H9 (cell line): ENCODE measurements around the gene ADSL. TPM values are rescaled to one million over a fixed set of nuclear protein-coding genes. Genes with fewer than 3 reads are reported as not detected.
A peak's percentile ranks its signal among the peaks of the same experiment; 100 is the strongest.

Source experiments
- DNase-seq: peaks from one replicate; pipeline ENCODE4 v3.0.0-alpha.2; 2017
- H2AFZ ChIP-seq: one replicate; pipeline ENCODE4 v1.6.1; 2013; ENCODE audit warnings: mild to moderate bottlenecking, low read length, control low read depth, moderate library complexity
- H2AK5ac ChIP-seq: 2 replicates; pipeline ENCODE4 v1.6.1; 2013; ENCODE audit warnings: low read length, control low read depth, mixed read lengths; ENCODE audit not compliant: insufficient read length
- H2BK120ac ChIP-seq: one replicate; pipeline ENCODE4 v1.6.1; 2013; ENCODE audit warnings: low read depth, mild to moderate bottlenecking, low read length, control low read depth, inconsistent platforms; ENCODE audit not compliant: poor library complexity, severe bottlenecking
- H2BK12ac ChIP-seq: 2 replicates; pipeline ENCODE4 v1.6.1; 2013; ENCODE audit warnings: low read length, control low read depth, mixed read lengths, low read depth; ENCODE audit not compliant: insufficient read length
- H2BK15ac ChIP-seq: 2 replicates; pipeline ENCODE4 v1.6.1; 2013; ENCODE audit warnings: low read depth, low read length, control low read depth
- H2BK20ac ChIP-seq: one replicate; pipeline ENCODE4 v1.6.1; 2013; ENCODE audit warnings: low read depth, mild to moderate bottlenecking, low read length, control low read depth, inconsistent platforms; ENCODE audit not compliant: poor library complexity, severe bottlenecking
- H2BK5ac ChIP-seq: 2 replicates; pipeline ENCODE4 v1.6.1; 2013; ENCODE audit warnings: low read length, control low read depth, mixed read lengths; ENCODE audit not compliant: insufficient read length
- H3K14ac ChIP-seq: 2 replicates; pipeline ENCODE4 v1.6.1; 2013; ENCODE audit warnings: low read length, control low read depth; ENCODE audit not compliant: insufficient read depth
- H3K18ac ChIP-seq: 2 replicates; pipeline ENCODE4 v1.6.1; 2013; ENCODE audit warnings: low read depth, mild to moderate bottlenecking, mixed read lengths, low read length, control low read depth; ENCODE audit not compliant: insufficient read length
- H3K23ac ChIP-seq: 2 replicates; pipeline ENCODE4 v1.6.1; 2013; ENCODE audit warnings: low read length, control low read depth, mixed read lengths, low read depth; ENCODE audit not compliant: insufficient read length
- H3K23me2 ChIP-seq: 2 replicates; pipeline ENCODE4 v1.6.1; 2013; ENCODE audit warnings: low read depth, mild to moderate bottlenecking, mixed read lengths, low read length, control low read depth; ENCODE audit not compliant: insufficient read length, poor library complexity, severe bottlenecking
- H3K27ac ChIP-seq: 2 replicates; pipeline ENCODE4 v1.5.1; 2013; ENCODE audit warnings: low read length, control low read depth, mixed read lengths, low read depth; ENCODE audit not compliant: insufficient read length
- H3K27me3 ChIP-seq: 2 replicates; pipeline ENCODE4 v1.6.1; 2013; ENCODE audit warnings: low read length, control low read depth, inconsistent platforms; ENCODE audit not compliant: insufficient read depth
- H3K4ac ChIP-seq: 2 replicates; pipeline ENCODE4 v1.6.1; 2013; ENCODE audit warnings: low read depth, mild to moderate bottlenecking, control low read depth, inconsistent platforms, low read length, moderate library complexity
- H3K4me1 ChIP-seq: 2 replicates; pipeline ENCODE4 v1.6.1; 2013; ENCODE audit warnings: low read length, control low read depth, inconsistent platforms; ENCODE audit not compliant: insufficient read depth
- H3K4me2 ChIP-seq: 2 replicates; pipeline ENCODE4 v1.6.1; 2013; ENCODE audit warnings: low read length, control low read depth, mixed read lengths; ENCODE audit not compliant: insufficient read length, insufficient read depth
- H3K56ac ChIP-seq: 2 replicates; pipeline ENCODE4 v1.6.1; 2013; ENCODE audit warnings: low read depth, mild to moderate bottlenecking, mixed read lengths, low read length, control low read depth; ENCODE audit not compliant: insufficient read length
- H3K79me1 ChIP-seq: 2 replicates; pipeline ENCODE4 v1.6.1; 2013; ENCODE audit warnings: low read depth, mild to moderate bottlenecking, moderate library complexity, low read length, control low read depth, inconsistent platforms; ENCODE audit not compliant: insufficient read depth, poor library complexity, severe bottlenecking
- H3K79me2 ChIP-seq: 2 replicates; pipeline ENCODE4 v1.6.1; 2013; ENCODE audit warnings: low read length, control low read depth, inconsistent platforms; ENCODE audit not compliant: insufficient read depth
- H3K9ac ChIP-seq: 2 replicates; pipeline ENCODE4 v1.6.1; 2013; ENCODE audit warnings: low read length, control low read depth, mixed read lengths; ENCODE audit not compliant: insufficient read length; ENCODE audit errors: extremely low read depth
- H3K9me3 ChIP-seq: one replicate; pipeline ENCODE4 v1.6.1; 2013; ENCODE audit warnings: low read depth, low read length, inconsistent platforms; ENCODE audit not compliant: control insufficient read depth
- H3T11ph ChIP-seq: one replicate; pipeline ENCODE4 v1.6.1; 2013; ENCODE audit warnings: mild to moderate bottlenecking, low read length, control low read depth, inconsistent platforms
- H4K20me1 ChIP-seq: one replicate; pipeline ENCODE4 v1.6.1; 2013; ENCODE audit not compliant: control insufficient read depth, insufficient read length, insufficient read depth
- H4K5ac ChIP-seq: 2 replicates; pipeline ENCODE4 v1.6.1; 2013; ENCODE audit warnings: low read depth, mild to moderate bottlenecking, mixed read lengths, low read length, control low read depth; ENCODE audit not compliant: insufficient read length
- H4K8ac ChIP-seq: replicated peaks from 2 replicates; pipeline ENCODE4 v1.6.1; 2013; ENCODE audit warnings: low read length, control low read depth, mixed read lengths, low read depth; ENCODE audit not compliant: insufficient read length
- H4K91ac ChIP-seq: 2 replicates; pipeline ENCODE4 v1.6.1; 2013; ENCODE audit warnings: low read depth, mild to moderate bottlenecking, moderate library complexity, mixed read lengths, low read length, control low read depth; ENCODE audit not compliant: insufficient read length
- H3K27ac Mint-ChIP-seq, 3 experiments: 2 replicates in 2 of 3; 3 replicates in 1 of 3; pipeline ENCODE4 v1.8.0; 2020 to 2021; ENCODE audit warnings: mixed read lengths in 3 of 3, mild to moderate bottlenecking in 1 of 3, moderate library complexity in 1 of 3
- H3K27me3 Mint-ChIP-seq: 2 replicates; pipeline ENCODE4 v1.8.0; 2021; ENCODE audit warnings: low read depth, mild to moderate bottlenecking, moderate library complexity, mixed read lengths
- H3K36me3 Mint-ChIP-seq, 3 experiments: 2 replicates in 2 of 3; 3 replicates in 1 of 3; pipeline ENCODE4 v1.8.0; 2020 to 2021; ENCODE audit warnings: low read depth in 3 of 3, mixed read lengths in 3 of 3; ENCODE audit not compliant: insufficient read depth in 1 of 3
- H3K4me1 Mint-ChIP-seq, 2 experiments: 2 replicates each; pipeline ENCODE4 v1.8.0; 2020; ENCODE audit warnings: mixed read lengths in 2 of 2
- H3K4me3 Mint-ChIP-seq, 2 experiments: 2 replicates in 1 of 2; 3 replicates in 1 of 2; pipeline ENCODE4 v1.8.0; 2020 to 2021; ENCODE audit warnings: mild to moderate bottlenecking in 2 of 2, mixed read lengths in 2 of 2, moderate library complexity in 1 of 2
- H3K9me3 Mint-ChIP-seq, 2 experiments: 2 replicates in 1 of 2; 3 replicates in 1 of 2; pipeline ENCODE4 v1.8.0; 2020; ENCODE audit warnings: mild to moderate bottlenecking in 2 of 2, mixed read lengths in 2 of 2, moderate library complexity in 1 of 2
- CTCF ChIP-seq: fragments of 200-600 bp; sonication (generic); conservative IDR thresholded peaks from 3 replicates; pipeline ENCODE4 v1.8.0; 2021; ENCODE audit warnings: antibody characterized with exemption, mild to moderate bottlenecking
- WGBS: extraction: QIAGEN DNeasy Blood & Tissue Kit; methylation state at CpG from one replicate; pipeline ENCODE4 v1.1.7; 2013; ENCODE audit warnings: missing lambda C conversion rate, low lambda C conversion rate, mixed read lengths; ENCODE audit not compliant: insufficient read length; ENCODE audit errors: extremely low coverage; 5-methylcytosine and 5-hydroxymethylcytosine counted together
- total RNA-seq: library from RNA; stranded (reverse); gene quantifications from 2 replicates; pipeline ENCODE4 v1.2.1, GENCODE V29; 2021

Gene ADSL
- total RNA-seq, 1 experiment from 2014 or later, result 175 TPM

GRCh38 chr22:40415531-40416266 is 69.4 kb downstream of the ADSL start:
- Histone ChIP-seq H3K27me3 (no peaks in the 10 kb centered on the region), H2BK15ac (no peak overlapping the region), H3K4me2 (no peak overlapping the region), H3K9me3 (no peaks in the 10 kb centered on the region), H3K4ac (no peak overlapping the region), H4K20me1 (no peaks in the 10 kb centered on the region), H3K23ac (no peak overlapping the region), H4K91ac (no peak overlapping the region), H3K9ac (no peak overlapping the region), H2BK120ac (no peak overlapping the region), H3K79me2 (no peaks in the 10 kb centered on the region), H2AK5ac (no peak overlapping the region), H3K79me1 (no peaks in the 10 kb centered on the region), H2BK12ac (no peak overlapping the region), H3K56ac (no peak overlapping the region), H3K27ac (no peak overlapping the region), H3K23me2 (no peaks in the 10 kb centered on the region), H2AFZ (no peak overlapping the region), H3K4me1 (no peaks in the 10 kb centered on the region), H2BK20ac (no peak overlapping the region), H3K18ac (no peak overlapping the region), H3T11ph (no peak overlapping the region), H3K14ac (no peak overlapping the region), H4K5ac (no peak overlapping the region), H2BK5ac (no peak overlapping the region), H4K8ac (no peak overlapping the region)
- H3K4me3 Mint-ChIP-seq, result no peak overlapping the region
- peak overlapping the region; percentile 76 to 91 (median 88); a peak in 5 of 7 replicates for H3K27ac Mint-ChIP-seq
- no peaks in the 10 kb centered on the region for H3K9me3 Mint-ChIP-seq
- peaks cover 21 to 50% (median 48%) of the 10 kb centered on the region in 3 experiments for H3K36me3 Mint-ChIP-seq
- no peaks in the 10 kb centered on the region; the same call in 1 of the 2 replicates for H3K27me3 Mint-ChIP-seq
- no peak for TF ChIP-seq CTCF
- H3K4me1 Mint-ChIP-seq, result 0 out of 4 replicates have a peak, but pooled peaks cover 2 to 6% of the 10 kb centered on the region in 2 experiments
- WGBS, result no CpG with 5 or more reads among the region's 19 CpGs
- DNase-seq, result no peak
